HepG2 (cell line): Measurements from ENCODE around the gene TSC22D2. TPM values are rescaled to one million over a fixed set of nuclear protein-coding genes. Genes with fewer than 3 reads are reported as not detected.

ENCODE experiments used
- ATAC-seq: fragments of 200-7000 bp; cut with Tn5 transposase; 3 replicates; pipeline ENCODE4 v1.9.1; 2020; ENCODE audit warnings: mild to moderate bottlenecking, moderate library complexity
- BruUV-seq: library from RNA; stranded (reverse); fragments of 400-500 nt; replicated peaks from 2 replicates; lab custom pipeline; 2021; lab: Mats Ljungman, UMichigan
- CTCF ChIA-PET: fragments of 300-600 bp; formaldehyde crosslinking; extraction: SDS; loops from one replicate; lab custom pipeline; 2021; ENCODE audit warnings: low total read pairs, inconsistent platforms, low intra/inter-chr PET ratio; lab: Yijun Ruan, JAX
- POLR2A ChIA-PET: fragments of 350-600 bp; sonication (Branson Sonifier 250); formaldehyde crosslinking; loops from one replicate; lab custom pipeline; 2020; ENCODE audit warnings: antibody characterized with exemption, inconsistent platforms; lab: Yijun Ruan, JAX
- DNase-seq: peaks from one replicate; pipeline ENCODE4 v3.0.0-alpha.2; 2015; ENCODE audit warnings: low spot score
- FAIRE-seq: peaks from 3 replicates; lab custom pipeline; 2011; peaks lifted over from hg19 to GRCh38; lab: Jason Lieb, UNC
- H2AFZ ChIP-seq: one replicate; pipeline ENCODE4 v1.6.1; 2011; ENCODE audit warnings: low read length, inconsistent platforms
- H3K27ac ChIP-seq: fragments of 300-600 bp; 3 replicates; pipeline ENCODE4 v1.8.0; 2011; ENCODE audit warnings: mixed run types, mild to moderate bottlenecking, mixed read lengths, low read length, inconsistent platforms; ENCODE audit not compliant: insufficient read depth; ENCODE audit errors: extremely low read length
- H3K27me3 ChIP-seq, 2 experiments: fragments of 200-600 bp in 1 of 2; 2 replicates in 1 of 2; 3 replicates in 1 of 2; pipeline versions ENCODE4 v1.6.0 to v1.8.0; 2011; ENCODE audit warnings: low read length in 2 of 2, mild to moderate bottlenecking in 2 of 2, moderate library complexity in 2 of 2, inconsistent platforms in 1 of 2; ENCODE audit not compliant: insufficient read depth in 2 of 2, control insufficient read depth in 1 of 2
- H3K36me3 ChIP-seq, 2 experiments: fragments of 200-600 bp in 1 of 2; replicated peaks in 1 of 2; 2 replicates in 1 of 2; 3 replicates in 1 of 2; pipeline versions ENCODE4 v1.5.1 to v1.8.0; 2011; ENCODE audit warnings: low read length in 2 of 2, inconsistent platforms in 1 of 2; ENCODE audit not compliant: insufficient read depth in 2 of 2, control insufficient read depth in 1 of 2
- H3K4me1 ChIP-seq: 2 replicates; pipeline ENCODE4 v1.5.1; 2012; ENCODE audit warnings: low read length, inconsistent platforms; ENCODE audit not compliant: insufficient read depth
- H3K4me2 ChIP-seq: 2 replicates; pipeline ENCODE4 v1.6.0; 2011; ENCODE audit warnings: low read depth, low read length, inconsistent platforms
- H3K4me3 ChIP-seq, 3 experiments: fragments of 200-600 bp in 1 of 3; sonication (generic), shearing (Covaris generic) in 1 of 3; replicated peaks in 1 of 3; 2 replicates each; pipeline ENCODE4 v1.5.1; 2011 to 2016; ENCODE audit warnings: low read length in 3 of 3, inconsistent platforms in 2 of 3, low read depth in 2 of 3, mild to moderate bottlenecking in 2 of 3, control low read depth in 1 of 3, mixed read lengths in 1 of 3; ENCODE audit not compliant: insufficient read depth in 1 of 3
- H3K79me2 ChIP-seq: one replicate; pipeline ENCODE4 v1.6.1; 2011; ENCODE audit warnings: low read length, inconsistent platforms; ENCODE audit not compliant: insufficient read depth
- H3K9ac ChIP-seq: 2 replicates; pipeline ENCODE4 v1.6.0; 2011; ENCODE audit warnings: mild to moderate bottlenecking, low read depth, low read length, inconsistent platforms; ENCODE audit not compliant: insufficient read depth
- H3K9me3 ChIP-seq: 2 replicates; pipeline ENCODE4 v1.5.1; 2012; ENCODE audit warnings: mild to moderate bottlenecking, low read length
- H4K20me1 ChIP-seq: 2 replicates; pipeline ENCODE4 v1.6.0; 2011; ENCODE audit warnings: inconsistent platforms, mild to moderate bottlenecking, low read length, moderate library complexity; ENCODE audit not compliant: insufficient read depth
- BRCA1 ChIP-seq: sonication (generic); formaldehyde crosslinking; IDR thresholded peaks from 2 replicates; pipeline ENCODE4 v1.4.0; 2020; ENCODE audit warnings: missing genetic modification reagents
- EP300 ChIP-seq, 3 experiments: sonication (generic) in 1 of 3; formaldehyde crosslinking in 1 of 3; IDR thresholded peaks; 2 replicates each; pipeline versions ENCODE4 v1.5.1 to v1.6.1; 2011 to 2020; ENCODE audit warnings: low read depth in 2 of 3, low read length in 2 of 3, borderline replicate concordance in 1 of 3, improper control_type of control experiment in 1 of 3, mild to moderate bottlenecking in 1 of 3, missing genetic modification reagents in 1 of 3, moderate library complexity in 1 of 3
- FOXM1 ChIP-seq: sonication (generic); formaldehyde crosslinking; IDR thresholded peaks from 2 replicates; pipeline ENCODE4 v1.5.0; 2020; ENCODE audit warnings: missing genetic modification reagents
- MEF2D ChIP-seq: sonication (generic); formaldehyde crosslinking; IDR thresholded peaks from 2 replicates; pipeline ENCODE4 v1.5.1; 2020; ENCODE audit warnings: mild to moderate bottlenecking, missing genetic modification reagents
- NFAT5 ChIP-seq: sonication (generic); formaldehyde crosslinking; IDR thresholded peaks from 2 replicates; pipeline ENCODE4 v1.4.0; 2020; ENCODE audit warnings: missing genetic modification reagents
- NFYB ChIP-seq: sonication (generic); formaldehyde crosslinking; IDR thresholded peaks from 2 replicates; pipeline ENCODE4 v1.4.0; 2020; ENCODE audit warnings: missing genetic modification reagents
- RBAK ChIP-seq: sonication (generic); formaldehyde crosslinking; IDR thresholded peaks from 2 replicates; pipeline ENCODE4 v1.5.1; 2020; ENCODE audit warnings: mild to moderate bottlenecking, missing genetic modification reagents
- ZFY ChIP-seq: sonication (generic); formaldehyde crosslinking; IDR thresholded peaks from 2 replicates; pipeline ENCODE4 v1.4.0; 2020; ENCODE audit warnings: missing genetic modification reagents
- ZMYM4 ChIP-seq: sonication (generic); formaldehyde crosslinking; IDR thresholded peaks from 2 replicates; pipeline ENCODE4 v1.8.1; 2023; ENCODE audit warnings: mild to moderate bottlenecking, missing genetic modification reagents
- ZNF317 ChIP-seq: sonication (generic); formaldehyde crosslinking; IDR thresholded peaks from 2 replicates; pipeline ENCODE4 v1.5.0; 2020; ENCODE audit warnings: mild to moderate bottlenecking, missing genetic modification reagents
- ZNF333 ChIP-seq: sonication (generic); formaldehyde crosslinking; IDR thresholded peaks from 2 replicates; pipeline ENCODE4 v1.4.0; 2020; ENCODE audit warnings: mild to moderate bottlenecking, missing genetic modification reagents, borderline replicate concordance
- WGBS: methylation state at CpG from one replicate; pipeline ENCODE4 v1.1.6; 2017; ENCODE audit warnings: low lambda C conversion rate; 5-methylcytosine and 5-hydroxymethylcytosine counted together
- in situ Hi-C: cut with HindIII; loops from 2 replicates; pipeline ENCODE4 v1.10.0; 2017; ENCODE audit warnings: low pct_unique_long_range_greater_than_20kb; ENCODE audit not compliant: extremely low pct_ligation_motif_present
- intact Hi-C: fragments of 100-400 bp; cut with micrococcal nuclease; formaldehyde crosslinking; loops from one replicate; pipeline ENCODE4 v1.10.0; 2022; ENCODE audit not compliant: unreplicated experiment
- polyA plus RNA-seq, 8 experiments: library from polyadenylated mRNA; depleted of rRNA in 3 of 8; stranded (reverse) in 7 of 8; unstranded in 1 of 8; fragments of >200 nt; fragmentation: Illumina TruSeq in 4 of 8; extraction: Trizol in 4 of 8; gene quantifications; 2 replicates each; pipeline versions ENCODE4 v1.2.1 to v1.2.3, GENCODE V29; 2011 to 2016; ENCODE audit warnings: low read depth in 4 of 8, missing spikeins in 1 of 8, mixed read lengths in 1 of 8; ENCODE audit not compliant: insufficient read depth in 1 of 8
- total RNA-seq, 5 experiments: library from RNA; depleted of rRNA; stranded (reverse); fragments of >200 nt; fragmentation: Illumina TruSeq; extraction: Trizol; gene quantifications; 2 replicates each; pipeline ENCODE4 v1.2.3, GENCODE V29; 2016; ENCODE audit warnings: low read depth in 1 of 5
- TF ChIP-seq, protein P1 (sequence below): IDR thresholded peaks from 2 replicates; pipeline ENCODE4 v1.6.1; 2016; ENCODE audit warnings: missing genetic modification reagents, missing compliant biosample characterization

TSC22D2 gene
- total and polyA plus RNA-seq, 2 of the 13 experiments (the other 11 are each of a cell fraction or from before 2014, with no cell fraction given), result 4.6 to 8.2 TPM

DNA sequence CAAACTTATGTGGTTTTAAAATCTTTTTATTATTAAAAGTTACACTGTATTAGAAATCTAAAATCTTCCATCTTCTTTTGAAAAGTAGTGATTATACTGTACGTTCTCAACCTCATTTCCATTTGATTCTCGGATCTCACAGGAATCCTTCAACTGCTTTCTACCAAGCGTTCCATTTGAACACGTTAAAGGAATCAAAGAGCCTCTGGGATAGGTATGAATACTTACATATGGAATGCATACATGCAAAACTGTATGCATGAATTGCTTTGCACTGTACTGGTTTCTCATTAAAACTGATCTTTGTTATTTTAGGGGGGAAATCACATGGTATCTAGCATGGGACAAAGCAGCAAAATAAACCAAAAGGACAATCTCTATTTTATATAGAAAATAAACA lies 14.8 kb downstream of the TSC22D2 start:
- in situ Hi-C loops (no loop called here), intact Hi-C loops (no loop called here)
- Histone ChIP-seq H4K20me1 (peaks cover 4% of the 10 kb centered on the region; the same call in 1 of the 2 replicates), H3K36me3 (no peaks in the 10 kb centered on the region; a peak in 1 of 5 replicates), H3K27ac (no peak overlapping the region), H3K79me2 (peaks cover 55% of the 10 kb centered on the region), H3K9ac (no peak overlapping the region), H2AFZ (no peak overlapping the region), H3K27me3 (no peaks in the 10 kb centered on the region), H3K4me2 (no peak overlapping the region), H3K4me3 (no peak overlapping the region), H3K9me3 (no peaks in the 10 kb centered on the region), H3K4me1 (peaks cover 11% of the 10 kb centered on the region; the same call in 1 of the 2 replicates)
- no peak for TF ChIP-seq BRCA1 (CRISPR knock-in tag)
- no peak for TF ChIP-seq NFYB (CRISPR knock-in tag)
- no peak for TF ChIP-seq NFAT5 (CRISPR knock-in tag)
- TF ChIP-seq MEF2D (CRISPR knock-in tag), result no peak
- no peak for TF ChIP-seq ZNF333 (CRISPR knock-in tag)
- TF ChIP-seq ZNF317 (CRISPR knock-in tag), result no peak
- TF ChIP-seq ZFY (CRISPR knock-in tag), result no peak
- TF ChIP-seq FOXM1 (CRISPR knock-in tag), result no peak
- TF ChIP-seq RBAK (CRISPR knock-in tag), result no peak
- TF ChIP-seq EP300 (IDR thresholded peaks at IDR 0.05; ENCODE audit: low read depth in 2 of 2, low read length in 2 of 2), result no peak
- TF ChIP-seq EP300 (CRISPR knock-in tag; IDR thresholded peaks at IDR 0.05; ENCODE audit: borderline replicate concordance), result no peak
- TF ChIP-seq ZMYM4 (CRISPR knock-in tag), result no peak
- TF ChIP-seq, protein P1, sequence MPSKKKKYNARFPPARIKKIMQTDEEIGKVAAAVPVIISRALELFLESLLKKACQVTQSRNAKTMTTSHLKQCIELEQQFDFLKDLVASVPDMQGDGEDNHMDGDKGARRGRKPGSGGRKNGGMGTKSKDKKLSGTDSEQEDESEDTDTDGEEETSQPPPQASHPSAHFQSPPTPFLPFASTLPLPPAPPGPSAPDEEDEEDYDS (CRISPR knock-in tag), result no peak
- ChIA-PET POLR2A (no interaction called here), CTCF (no interaction called here)
- ATAC-seq (no peak), FAIRE-seq (no peak), DNase-seq (no peak)
- BruUV-seq, result no TSS peak
- 98% methylated on average over 4 of the region's 4 CpGs for WGBS
